Osteocyte (in vitro differentiated cells): ENCODE measurements around the gene SMIM10L2A. TPM values are rescaled to one million over a fixed set of nuclear protein-coding genes. Genes with fewer than 3 reads are reported as not detected.

ENCODE experiments used
- DNase-seq: peaks from one replicate; pipeline ENCODE4 v3.0.0; 2021; ENCODE audit warnings: mixed read lengths; ENCODE audit not compliant: unreplicated experiment; ENCODE audit errors: extremely low spot score
- H3K27ac Mint-ChIP-seq: one replicate; pipeline ENCODE4 v1.8.0; 2021; ENCODE audit warnings: mild to moderate bottlenecking, mixed read lengths; ENCODE audit not compliant: unreplicated experiment
- H3K27me3 Mint-ChIP-seq: one replicate; pipeline ENCODE4 v1.8.0; 2021; ENCODE audit warnings: mixed read lengths; ENCODE audit not compliant: unreplicated experiment
- H3K36me3 Mint-ChIP-seq: one replicate; pipeline ENCODE4 v1.8.0; 2021; ENCODE audit warnings: mixed read lengths; ENCODE audit not compliant: unreplicated experiment
- H3K4me1 Mint-ChIP-seq: one replicate; pipeline ENCODE4 v1.8.0; 2021; ENCODE audit warnings: mixed read lengths; ENCODE audit not compliant: unreplicated experiment
- H3K4me3 Mint-ChIP-seq: one replicate; pipeline ENCODE4 v1.8.0; 2021; ENCODE audit warnings: mild to moderate bottlenecking, moderate library complexity, mixed read lengths; ENCODE audit not compliant: unreplicated experiment
- H3K9me3 Mint-ChIP-seq: one replicate; pipeline ENCODE4 v1.8.0; 2021; ENCODE audit warnings: mixed read lengths; ENCODE audit not compliant: unreplicated experiment
- total RNA-seq: library from RNA; stranded (reverse); gene quantifications from 2 replicates; pipeline ENCODE4 v1.2.1, GENCODE V29; 2021
- TF ChIP-seq, protein P1 (sequence below): fragments of 200-600 bp; sonication (generic); IDR thresholded peaks from 2 replicates; pipeline ENCODE4 v1.5.0; 2021; ENCODE audit warnings: antibody characterized with exemption, mild to moderate bottlenecking, moderate library complexity

SMIM10L2A gene
- total RNA-seq, 1 donor from 2014 or later: 0.32 TPM

- Mint-ChIP-seq H3K4me1 (no peaks in the 10 kb centered on the region), H3K4me3 (no peak overlapping the region), H3K27ac (no peak overlapping the region), H3K36me3 (no peaks in the 10 kb centered on the region), H3K27me3 (peaks cover 9% of the 10 kb centered on the region), H3K9me3 (peaks cover 12% of the 10 kb centered on the region)
- no peak for DNase-seq
- TF ChIP-seq, protein P1, sequence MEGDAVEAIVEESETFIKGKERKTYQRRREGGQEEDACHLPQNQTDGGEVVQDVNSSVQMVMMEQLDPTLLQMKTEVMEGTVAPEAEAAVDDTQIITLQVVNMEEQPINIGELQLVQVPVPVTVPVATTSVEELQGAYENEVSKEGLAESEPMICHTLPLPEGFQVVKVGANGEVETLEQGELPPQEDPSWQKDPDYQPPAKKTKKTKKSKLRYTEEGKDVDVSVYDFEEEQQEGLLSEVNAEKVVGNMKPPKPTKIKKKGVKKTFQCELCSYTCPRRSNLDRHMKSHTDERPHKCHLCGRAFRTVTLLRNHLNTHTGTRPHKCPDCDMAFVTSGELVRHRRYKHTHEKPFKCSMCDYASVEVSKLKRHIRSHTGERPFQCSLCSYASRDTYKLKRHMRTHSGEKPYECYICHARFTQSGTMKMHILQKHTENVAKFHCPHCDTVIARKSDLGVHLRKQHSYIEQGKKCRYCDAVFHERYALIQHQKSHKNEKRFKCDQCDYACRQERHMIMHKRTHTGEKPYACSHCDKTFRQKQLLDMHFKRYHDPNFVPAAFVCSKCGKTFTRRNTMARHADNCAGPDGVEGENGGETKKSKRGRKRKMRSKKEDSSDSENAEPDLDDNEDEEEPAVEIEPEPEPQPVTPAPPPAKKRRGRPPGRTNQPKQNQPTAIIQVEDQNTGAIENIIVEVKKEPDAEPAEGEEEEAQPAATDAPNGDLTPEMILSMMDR: no peak
These were observed 11.9 kb downstream of the SMIM10L2A start for GRCh38 chrX:135433531-135434257.

GRCh38 chrX:135434258-135435138, 12.8 kb downstream of the SMIM10L2A start:
- Mint-ChIP-seq H3K27ac (no peak overlapping the region), H3K36me3 (no peaks in the 10 kb centered on the region), H3K9me3 (peaks cover 12% of the 10 kb centered on the region), H3K27me3 (peaks cover 9% of the 10 kb centered on the region), H3K4me3 (no peak overlapping the region), H3K4me1 (no peaks in the 10 kb centered on the region)
- DNase-seq: no peak
- TF ChIP-seq, protein P1: no peak

- Mint-ChIP-seq H3K4me1 (no peaks in the 10 kb centered on the region), H3K36me3 (no peaks in the 10 kb centered on the region), H3K27me3 (peaks cover 10% of the 10 kb centered on the region), H3K27ac (no peak overlapping the region), H3K9me3 (peaks cover 12% of the 10 kb centered on the region), H3K4me3 (no peak overlapping the region)
- no peak for DNase-seq
- TF ChIP-seq, protein P1: no peak
These were observed 13.6 kb downstream of the SMIM10L2A start for GRCh38 chrX:135435139-135435922.

- Mint-ChIP-seq H3K4me1 (no peaks in the 10 kb centered on the region), H3K9me3 (peaks cover 12% of the 10 kb centered on the region), H3K36me3 (no peaks in the 10 kb centered on the region), H3K4me3 (no peak overlapping the region), H3K27me3 (peaks cover 10% of the 10 kb centered on the region), H3K27ac (no peak overlapping the region)
- TF ChIP-seq, protein P1: no peak
- DNase-seq: no peak
These were observed 14.2 kb downstream of the SMIM10L2A start for GRCh38 chrX:135435933-135436332.
